Astrocyte of the cerebellum (primary cell): ENCODE data around the gene CLK3.
A peak's percentile ranks its signal among the peaks of the same experiment; 100 is the strongest.

ENCODE experiments used
- DNase-seq: peaks from one replicate; pipeline ENCODE4 v3.0.0-alpha.2; 2011; ENCODE audit warnings: low read depth
- H3K4me3 ChIP-seq: 2 replicates; pipeline ENCODE4 v1.5.1; 2011; ENCODE audit warnings: mild to moderate bottlenecking, low read depth, low read length, moderate library complexity
- CTCF ChIP-seq: IDR thresholded peaks from 2 replicates; pipeline ENCODE4 v1.5.1; 2012; ENCODE audit warnings: low read length, low read depth, moderate library complexity, mild to moderate bottlenecking; ENCODE audit errors: missing control alignments
- in situ Hi-C: cut with HindIII; loops from 2 replicates; pipeline ENCODE4 v1.10.0; 2017; ENCODE audit warnings: low sequenced_read_pairs

The CLK3 gene

GRCh38 chr15:74615508-74616365, at the start of gene CLK3:
Gene CLK3 (plus strand): TSS chr15:74615836. CDS start chr15:74619197, 3,361 bp downstream.
- DNase-seq: peak; percentile 79
- no peak for TF ChIP-seq CTCF
- in situ Hi-C loops: no loop called here
- peak within 1 kb of the TSS; percentile 99 for H3K4me3 ChIP-seq

- DNase-seq: no peak
- in situ Hi-C loops: no loop called here
- no peak for TF ChIP-seq CTCF
These were observed 47.0 kb upstream of the CLK3 start for GRCh38 chr15:74568594-74568993.

GRCh38 chr15:74569731-74570070, 45.9 kb upstream of the CLK3 start:
- TF ChIP-seq CTCF: no peak
- no peak overlapping the region for H3K4me3 ChIP-seq
- no peak for DNase-seq
- in situ Hi-C loops: no loop called here

More at GRCh38 chr15:74568594-74568993, 47.0 kb upstream of the CLK3 start:
- H3K4me3 ChIP-seq: no peak overlapping the region

GRCh38 chr15:74571191-74571590, 44.4 kb upstream of the CLK3 start:
- TF ChIP-seq CTCF: no peak
- DNase-seq: no peak
- in situ Hi-C loops: no loop called here
- no peak overlapping the region for H3K4me3 ChIP-seq

GRCh38 chr15:74573987-74574386, 41.6 kb upstream of the CLK3 start:
- no peak for DNase-seq
- in situ Hi-C loops: no loop called here
- H3K4me3 ChIP-seq: no peak overlapping the region
- no peak for TF ChIP-seq CTCF

- H3K4me3 ChIP-seq: no peak overlapping the region
- no peak for DNase-seq
- no peak for TF ChIP-seq CTCF
- in situ Hi-C loops: no loop called here
These were observed 37.1 kb upstream of the CLK3 start for GRCh38 chr15:74578496-74578994.
